ENCODE data around the gene SNTG2. TPM values are rescaled to one million over a fixed set of nuclear protein-coding genes. Genes with fewer than 3 reads are reported as not detected.

SNTG2 gene
- total and polyA plus RNA-seq, 4 donors = not detected

DNA sequence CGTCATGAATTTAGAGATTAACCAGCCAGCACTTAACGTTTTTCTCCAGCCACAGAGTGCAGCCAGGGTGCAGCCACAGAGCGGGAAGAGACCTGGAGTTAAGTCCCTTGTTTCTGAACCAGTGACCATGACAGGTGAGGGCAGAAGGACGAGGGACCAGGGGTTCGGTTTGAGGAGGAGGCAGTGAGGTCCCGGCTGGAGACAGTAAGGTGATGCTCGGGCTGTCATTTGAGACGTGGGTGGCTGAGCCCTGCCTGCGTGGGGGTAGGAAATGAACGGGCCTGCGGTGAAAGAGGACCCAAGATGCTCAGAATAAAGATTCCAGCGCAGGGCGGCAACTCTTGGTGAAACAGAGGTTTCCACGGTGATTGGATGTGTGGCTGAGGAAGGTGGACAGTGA is 205.9 kb downstream of the SNTG2 start (continued):
- TF ChIP-seq, protein P1, sequence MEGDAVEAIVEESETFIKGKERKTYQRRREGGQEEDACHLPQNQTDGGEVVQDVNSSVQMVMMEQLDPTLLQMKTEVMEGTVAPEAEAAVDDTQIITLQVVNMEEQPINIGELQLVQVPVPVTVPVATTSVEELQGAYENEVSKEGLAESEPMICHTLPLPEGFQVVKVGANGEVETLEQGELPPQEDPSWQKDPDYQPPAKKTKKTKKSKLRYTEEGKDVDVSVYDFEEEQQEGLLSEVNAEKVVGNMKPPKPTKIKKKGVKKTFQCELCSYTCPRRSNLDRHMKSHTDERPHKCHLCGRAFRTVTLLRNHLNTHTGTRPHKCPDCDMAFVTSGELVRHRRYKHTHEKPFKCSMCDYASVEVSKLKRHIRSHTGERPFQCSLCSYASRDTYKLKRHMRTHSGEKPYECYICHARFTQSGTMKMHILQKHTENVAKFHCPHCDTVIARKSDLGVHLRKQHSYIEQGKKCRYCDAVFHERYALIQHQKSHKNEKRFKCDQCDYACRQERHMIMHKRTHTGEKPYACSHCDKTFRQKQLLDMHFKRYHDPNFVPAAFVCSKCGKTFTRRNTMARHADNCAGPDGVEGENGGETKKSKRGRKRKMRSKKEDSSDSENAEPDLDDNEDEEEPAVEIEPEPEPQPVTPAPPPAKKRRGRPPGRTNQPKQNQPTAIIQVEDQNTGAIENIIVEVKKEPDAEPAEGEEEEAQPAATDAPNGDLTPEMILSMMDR (IDR thresholded peaks at IDR 0.05; ENCODE audit: low read depth, low read length, missing input control) = no peak

DNA sequence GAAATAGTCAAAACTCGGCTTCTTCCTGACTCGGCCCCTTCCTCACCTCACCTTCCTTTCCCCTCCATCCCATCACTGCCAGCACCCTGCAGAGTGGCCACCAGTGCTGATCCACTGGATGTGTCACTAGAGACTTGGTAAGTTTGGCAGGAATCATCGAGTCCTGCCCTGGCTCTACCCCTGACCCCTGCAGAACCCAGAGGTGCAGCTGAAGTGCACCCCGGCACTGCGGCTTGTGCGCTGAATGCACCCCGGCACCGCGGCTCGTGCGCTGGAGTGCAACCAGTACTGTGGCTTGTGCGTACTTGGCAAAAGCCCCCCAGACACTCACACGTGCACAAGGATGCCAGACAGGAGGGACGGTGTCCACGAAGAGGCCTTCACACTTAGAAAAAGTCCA is 206.5 kb downstream of the SNTG2 start:
- H3K36me3 ChIP-seq (ENCODE audit: control insufficient read depth in 4 of 4, insufficient read depth in 3 of 4, low read depth in 1 of 4, low read length in 3 of 4) = no peaks in the 10 kb centered on the region
- no peak overlapping the region for H3K4me3 ChIP-seq (ENCODE audit: low read depth in 1 of 3, low read length in 3 of 3)
- WGBS = 78% methylated on average over 15 of the region's 15 CpGs
- H3K9me3 ChIP-seq (ENCODE audit: control insufficient read depth in 4 of 4, low read length in 3 of 4) = no peaks in the 10 kb centered on the region
- no peak for DNase-seq (ENCODE audit: low spot score)
- TF ChIP-seq, protein P2, sequence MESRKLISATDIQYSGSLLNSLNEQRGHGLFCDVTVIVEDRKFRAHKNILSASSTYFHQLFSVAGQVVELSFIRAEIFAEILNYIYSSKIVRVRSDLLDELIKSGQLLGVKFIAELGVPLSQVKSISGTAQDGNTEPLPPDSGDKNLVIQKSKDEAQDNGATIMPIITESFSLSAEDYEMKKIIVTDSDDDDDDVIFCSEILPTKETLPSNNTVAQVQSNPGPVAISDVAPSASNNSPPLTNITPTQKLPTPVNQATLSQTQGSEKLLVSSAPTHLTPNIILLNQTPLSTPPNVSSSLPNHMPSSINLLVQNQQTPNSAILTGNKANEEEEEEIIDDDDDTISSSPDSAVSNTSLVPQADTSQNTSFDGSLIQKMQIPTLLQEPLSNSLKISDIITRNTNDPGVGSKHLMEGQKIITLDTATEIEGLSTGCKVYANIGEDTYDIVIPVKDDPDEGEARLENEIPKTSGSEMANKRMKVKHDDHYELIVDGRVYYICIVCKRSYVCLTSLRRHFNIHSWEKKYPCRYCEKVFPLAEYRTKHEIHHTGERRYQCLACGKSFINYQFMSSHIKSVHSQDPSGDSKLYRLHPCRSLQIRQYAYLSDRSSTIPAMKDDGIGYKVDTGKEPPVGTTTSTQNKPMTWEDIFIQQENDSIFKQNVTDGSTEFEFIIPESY (IDR thresholded peaks at IDR 0.05) = no peak
- H3K27ac ChIP-seq (ENCODE audit: low read depth in 1 of 2, low read length in 2 of 2) = no peak overlapping the region
- H3K4me1 ChIP-seq (ENCODE audit: control insufficient read depth in 4 of 4, insufficient read depth in 4 of 4, low read length in 3 of 4) = no peaks in the 10 kb centered on the region
- H3K9ac ChIP-seq (ENCODE audit: low read depth in 1 of 2, low read length in 2 of 2) = no peak overlapping the region
- H3K27me3 ChIP-seq (ENCODE audit: control insufficient read depth in 4 of 4, insufficient read depth in 4 of 4, low read length in 3 of 4) = peaks cover 0 to 4% (median 0%) of the 10 kb centered on the region in 4 donors

DNA sequence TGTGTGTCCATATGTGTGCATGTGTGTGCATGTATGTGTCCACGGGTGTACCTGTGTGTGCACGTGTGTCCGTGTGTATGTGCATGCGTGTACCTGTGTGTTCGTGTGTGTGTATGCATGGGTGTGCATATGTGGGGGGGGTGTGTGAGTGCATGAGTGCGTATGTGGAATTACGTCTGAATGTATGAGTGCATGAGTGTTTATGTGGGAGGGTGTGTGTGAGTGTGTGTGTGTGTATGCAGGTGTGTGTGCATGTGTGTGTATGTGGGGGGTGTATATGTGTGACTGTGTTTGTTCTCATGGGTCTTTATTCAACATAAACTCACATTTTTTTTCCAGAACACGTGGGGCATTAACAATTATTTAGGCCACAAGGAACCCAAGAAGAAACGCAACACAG is 208.4 kb downstream of the SNTG2 start:
- Histone ChIP-seq H3K4me3 (ENCODE audit: low read depth in 1 of 3, low read length in 3 of 3) (no peak overlapping the region), H3K27me3 (ENCODE audit: control insufficient read depth in 4 of 4, insufficient read depth in 4 of 4, low read length in 3 of 4) (peaks cover 0 to 4% (median 0%) of the 10 kb centered on the region in 4 donors), H3K4me1 (ENCODE audit: control insufficient read depth in 4 of 4, insufficient read depth in 4 of 4, low read length in 3 of 4) (no peaks in the 10 kb centered on the region), H3K27ac (ENCODE audit: low read depth in 1 of 2, low read length in 2 of 2) (no peak overlapping the region), H3K9ac (ENCODE audit: low read depth in 1 of 2, low read length in 2 of 2) (no peak overlapping the region), H3K36me3 (ENCODE audit: control insufficient read depth in 4 of 4, insufficient read depth in 3 of 4, low read depth in 1 of 4, low read length in 3 of 4) (no peaks in the 10 kb centered on the region), H3K9me3 (ENCODE audit: control insufficient read depth in 4 of 4, low read length in 3 of 4) (no peaks in the 10 kb centered on the region)
- WGBS = 75% methylated on average over 9 of the region's 9 CpGs
- TF ChIP-seq, protein P3, sequence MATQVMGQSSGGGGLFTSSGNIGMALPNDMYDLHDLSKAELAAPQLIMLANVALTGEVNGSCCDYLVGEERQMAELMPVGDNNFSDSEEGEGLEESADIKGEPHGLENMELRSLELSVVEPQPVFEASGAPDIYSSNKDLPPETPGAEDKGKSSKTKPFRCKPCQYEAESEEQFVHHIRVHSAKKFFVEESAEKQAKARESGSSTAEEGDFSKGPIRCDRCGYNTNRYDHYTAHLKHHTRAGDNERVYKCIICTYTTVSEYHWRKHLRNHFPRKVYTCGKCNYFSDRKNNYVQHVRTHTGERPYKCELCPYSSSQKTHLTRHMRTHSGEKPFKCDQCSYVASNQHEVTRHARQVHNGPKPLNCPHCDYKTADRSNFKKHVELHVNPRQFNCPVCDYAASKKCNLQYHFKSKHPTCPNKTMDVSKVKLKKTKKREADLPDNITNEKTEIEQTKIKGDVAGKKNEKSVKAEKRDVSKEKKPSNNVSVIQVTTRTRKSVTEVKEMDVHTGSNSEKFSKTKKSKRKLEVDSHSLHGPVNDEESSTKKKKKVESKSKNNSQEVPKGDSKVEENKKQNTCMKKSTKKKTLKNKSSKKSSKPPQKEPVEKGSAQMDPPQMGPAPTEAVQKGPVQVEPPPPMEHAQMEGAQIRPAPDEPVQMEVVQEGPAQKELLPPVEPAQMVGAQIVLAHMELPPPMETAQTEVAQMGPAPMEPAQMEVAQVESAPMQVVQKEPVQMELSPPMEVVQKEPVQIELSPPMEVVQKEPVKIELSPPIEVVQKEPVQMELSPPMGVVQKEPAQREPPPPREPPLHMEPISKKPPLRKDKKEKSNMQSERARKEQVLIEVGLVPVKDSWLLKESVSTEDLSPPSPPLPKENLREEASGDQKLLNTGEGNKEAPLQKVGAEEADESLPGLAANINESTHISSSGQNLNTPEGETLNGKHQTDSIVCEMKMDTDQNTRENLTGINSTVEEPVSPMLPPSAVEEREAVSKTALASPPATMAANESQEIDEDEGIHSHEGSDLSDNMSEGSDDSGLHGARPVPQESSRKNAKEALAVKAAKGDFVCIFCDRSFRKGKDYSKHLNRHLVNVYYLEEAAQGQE (IDR thresholded peaks at IDR 0.05) = no peak
- no peak for TF ChIP-seq FOXA2 (IDR thresholded peaks at IDR 0.05)
- TF ChIP-seq JUND (IDR thresholded peaks at IDR 0.05) = no peak
- TF ChIP-seq RXRA (IDR thresholded peaks at IDR 0.05) = no peak
- no peak for TF ChIP-seq TAF1 (conservative IDR thresholded peaks at IDR 0.05)
- TF ChIP-seq, protein P4, sequence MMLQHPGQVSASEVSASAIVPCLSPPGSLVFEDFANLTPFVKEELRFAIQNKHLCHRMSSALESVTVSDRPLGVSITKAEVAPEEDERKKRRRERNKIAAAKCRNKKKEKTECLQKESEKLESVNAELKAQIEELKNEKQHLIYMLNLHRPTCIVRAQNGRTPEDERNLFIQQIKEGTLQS (IDR thresholded peaks at IDR 0.05) = no peak
- TF ChIP-seq RAD21 (IDR thresholded peaks at IDR 0.05) = no peak
- TF ChIP-seq GABPA (IDR thresholded peaks at IDR 0.05 in 1 of 2, conservative IDR thresholded peaks at IDR 0.05 in 1 of 2) = no peak
- TF ChIP-seq NR2F2 (IDR thresholded peaks at IDR 0.05) = no peak
- TF ChIP-seq FOXA1 (IDR thresholded peaks at IDR 0.05) = no peak
- TF ChIP-seq EGR1 (IDR thresholded peaks at IDR 0.05; ENCODE audit: low read depth in 2 of 2) = no peak
- TF ChIP-seq, protein P2 (IDR thresholded peaks at IDR 0.05) = no peak
- TF ChIP-seq HNF4A (conservative IDR thresholded peaks at IDR 0.05) = no peak
- no peak for DNase-seq (ENCODE audit: low spot score)
